NCI-H2227 (cell line): Measurements from ENCODE around the gene RALB.
"Not testable (repeated sequence)": the region's sequence is repeated elsewhere in the genome, so short reads cannot be mapped to it uniquely, and the experiment has no call there.

Experiments used
- DNase-seq: peaks from one replicate; lab custom pipeline; 2025; ENCODE audit not compliant: unreplicated experiment; lab: John Stamatoyannopoulos, UW

The RALB gene

DNA sequence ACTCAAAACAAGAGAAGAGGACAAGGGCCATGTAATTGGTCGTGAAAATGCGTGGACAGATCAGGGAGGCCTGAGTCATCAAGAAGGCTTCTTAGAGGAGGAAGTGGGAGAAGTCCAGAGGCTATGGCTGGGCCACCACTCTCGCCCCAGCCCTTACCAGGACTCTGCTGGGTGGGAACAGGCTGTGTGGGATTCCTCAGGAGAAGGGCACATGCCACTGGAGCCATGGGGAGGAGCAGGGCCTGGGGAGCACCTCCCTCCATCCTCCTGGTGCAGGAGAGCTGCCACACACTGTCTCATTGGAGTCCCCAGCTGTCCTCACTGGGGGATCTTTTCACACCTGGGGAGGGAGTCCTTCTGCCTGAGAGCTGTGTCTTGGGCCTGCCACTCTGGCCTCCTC lies 9.4 kb upstream of the RALB start:
- no peak for DNase-seq

DNA sequence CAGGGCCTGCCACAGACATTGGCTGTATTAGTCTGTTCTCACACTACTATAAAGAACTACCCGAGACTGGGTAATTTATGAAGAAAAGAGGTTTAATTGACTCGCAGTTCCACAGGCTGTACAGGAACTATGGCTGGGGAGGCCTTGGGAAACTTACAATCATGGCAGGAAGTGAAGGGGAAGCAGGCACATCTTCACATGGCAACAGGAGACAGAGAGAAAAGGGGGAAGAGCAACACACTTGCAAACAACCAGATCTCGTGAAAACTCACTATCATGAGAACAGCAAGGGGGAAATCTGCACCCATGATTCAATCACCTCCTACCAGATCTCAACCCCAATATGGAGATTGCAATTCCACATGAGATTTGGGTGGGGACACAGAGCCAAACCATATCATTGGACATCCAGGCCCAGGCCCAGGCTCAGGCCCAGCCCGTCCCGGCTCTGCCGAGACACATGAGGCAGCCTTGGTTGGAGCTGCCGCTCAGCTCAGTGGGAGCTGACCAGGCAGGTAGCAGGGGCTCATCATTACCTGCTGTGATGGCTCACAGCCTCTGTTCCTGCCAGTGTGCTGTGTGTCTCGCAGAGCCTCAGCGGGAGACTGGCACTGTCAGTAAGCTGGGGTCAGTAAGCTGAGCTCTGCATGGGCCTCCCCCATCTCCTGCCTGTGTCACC lies 8.6 kb upstream of the RALB start:
- no peak for DNase-seq

DNA sequence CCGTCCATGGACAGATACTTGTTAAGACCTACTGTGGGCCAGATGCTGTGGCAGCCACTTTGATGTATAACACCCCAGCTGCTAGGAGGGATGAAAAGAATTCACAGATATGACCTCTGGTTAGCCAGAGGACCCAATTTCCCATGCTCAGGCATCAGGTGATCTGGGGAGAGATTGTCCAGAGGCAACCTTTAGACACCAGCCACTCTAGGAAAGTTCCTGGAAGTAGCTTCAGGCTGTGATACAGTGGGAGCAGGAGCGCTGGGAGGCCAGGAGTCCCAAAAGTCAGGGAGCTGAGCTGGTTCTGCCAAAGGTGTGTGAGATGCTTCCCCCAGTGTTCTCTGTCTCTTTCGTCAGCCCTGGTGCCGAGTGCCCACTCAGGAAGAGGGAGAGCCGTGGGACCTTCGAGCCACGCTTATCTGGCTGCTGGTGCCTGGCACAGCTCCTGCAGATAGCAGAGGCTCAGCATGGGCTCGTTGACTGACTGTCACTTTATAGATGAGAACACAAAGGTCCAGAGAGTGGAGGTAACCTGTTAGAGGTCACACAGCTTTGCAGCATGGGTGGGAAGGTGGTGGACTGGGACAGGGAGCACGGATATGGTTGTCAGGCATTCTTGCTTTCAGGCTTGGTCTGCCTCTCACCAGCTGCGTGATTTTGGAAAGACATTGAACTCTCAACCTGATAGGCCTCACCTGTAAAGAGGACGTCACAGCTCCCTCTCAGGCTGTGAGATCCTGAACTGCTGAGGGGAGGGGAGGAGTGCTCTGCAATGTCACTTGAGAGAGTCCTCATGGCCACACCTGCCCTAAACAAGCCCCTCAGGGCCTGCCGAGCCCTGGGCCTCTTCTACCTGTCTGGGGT lies 7.8 kb upstream of the RALB start:
- no peak for DNase-seq

DNA sequence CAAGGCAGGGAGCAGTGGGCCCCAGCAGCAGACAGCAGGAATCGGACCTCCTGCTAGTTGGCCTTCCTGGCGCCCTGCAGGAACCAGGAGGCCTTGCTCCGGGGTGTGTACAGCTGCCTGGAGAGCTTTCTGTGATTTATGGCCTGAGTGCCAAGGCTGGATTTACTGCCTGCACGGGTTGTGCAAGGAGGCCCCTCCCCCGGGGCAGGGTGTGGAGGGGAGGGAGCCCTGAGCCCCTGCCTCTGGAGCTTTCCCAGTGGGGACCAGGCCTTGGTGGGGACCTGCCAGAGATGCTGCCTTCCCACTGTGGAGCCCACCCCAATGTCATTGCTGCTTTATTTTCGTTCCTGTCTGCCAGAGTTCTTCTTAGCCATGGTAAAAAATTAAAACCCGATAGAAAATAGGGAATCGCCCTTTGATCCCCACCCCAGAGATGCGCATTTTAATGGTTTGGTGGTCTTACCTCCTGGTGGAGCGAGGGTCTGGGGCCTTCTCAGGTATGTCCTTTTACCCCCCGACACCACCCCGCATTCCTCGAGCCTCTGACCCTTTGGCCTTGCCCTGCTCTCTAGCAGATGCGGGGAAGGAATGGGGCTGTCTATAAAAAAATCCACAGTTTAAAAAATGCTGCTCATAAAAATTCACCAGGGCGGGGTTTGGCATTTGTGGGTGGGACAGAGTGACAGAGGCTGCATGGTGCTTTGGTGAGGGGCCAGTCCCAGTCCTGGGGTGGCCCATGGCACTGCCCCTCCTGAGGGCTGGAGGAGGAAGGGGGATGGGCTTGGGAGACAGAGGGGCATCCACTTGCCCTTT lies 6.9 kb upstream of the RALB start:
- peak; percentile 50 for DNase-seq

DNA sequence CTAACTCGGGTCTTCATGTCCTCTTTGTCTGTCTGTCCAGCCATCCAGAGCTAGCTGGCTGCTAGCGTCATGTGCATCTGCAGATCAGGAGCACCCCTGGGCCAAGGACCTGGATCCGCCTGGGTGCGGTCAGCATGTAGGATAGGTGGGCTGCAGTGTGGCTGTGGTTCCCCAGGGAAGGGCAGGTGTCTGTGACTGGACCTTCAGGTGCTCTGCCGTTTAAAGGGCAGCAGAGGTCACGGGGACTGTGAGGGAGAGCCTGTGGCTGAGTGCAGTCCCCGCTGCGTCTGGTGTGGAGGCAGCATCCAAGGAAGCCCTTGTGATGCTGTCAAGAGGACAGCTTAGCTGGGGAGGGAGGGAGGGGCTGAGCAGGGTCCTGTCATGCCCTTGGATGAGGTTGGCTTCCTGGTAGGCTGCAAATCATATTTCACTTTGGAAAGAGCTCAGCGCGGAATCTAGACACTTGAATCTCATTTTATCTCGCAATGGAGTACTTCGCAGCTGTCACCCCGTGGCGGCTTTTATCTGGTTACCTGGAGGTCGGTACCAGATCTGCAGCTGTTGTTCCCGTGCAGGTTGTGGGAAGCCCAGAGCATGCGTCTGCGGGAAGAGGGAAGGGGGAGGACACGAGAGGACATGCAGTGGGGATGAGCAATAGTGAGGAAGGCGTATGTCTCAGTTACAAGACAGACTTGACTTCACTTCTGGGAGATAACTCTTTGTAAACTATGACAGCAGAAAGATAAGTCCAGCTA lies 5.9 kb upstream of the RALB start:
- peak; percentile 57 for DNase-seq

DNA sequence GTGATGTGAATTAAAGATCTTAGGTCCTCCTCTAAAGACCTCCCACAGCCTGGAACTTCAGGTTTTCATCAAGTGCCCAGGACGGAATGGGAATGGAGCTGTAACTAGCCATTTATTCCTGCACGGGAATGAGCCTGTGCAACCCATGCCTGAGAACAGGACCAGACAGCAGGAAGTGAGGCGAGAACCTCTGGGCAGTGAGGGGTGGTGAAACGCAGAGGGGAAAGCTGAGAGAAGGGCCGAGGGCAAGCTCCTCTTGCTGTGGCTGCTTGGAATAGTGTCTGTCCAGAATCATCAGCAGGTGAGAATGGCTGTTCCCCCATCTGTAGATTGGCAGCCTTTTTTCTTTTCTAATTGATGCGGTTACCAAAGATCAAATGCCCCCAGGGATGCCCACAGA lies 4.8 kb upstream of the RALB start:
- DNase-seq: no peak

DNA sequence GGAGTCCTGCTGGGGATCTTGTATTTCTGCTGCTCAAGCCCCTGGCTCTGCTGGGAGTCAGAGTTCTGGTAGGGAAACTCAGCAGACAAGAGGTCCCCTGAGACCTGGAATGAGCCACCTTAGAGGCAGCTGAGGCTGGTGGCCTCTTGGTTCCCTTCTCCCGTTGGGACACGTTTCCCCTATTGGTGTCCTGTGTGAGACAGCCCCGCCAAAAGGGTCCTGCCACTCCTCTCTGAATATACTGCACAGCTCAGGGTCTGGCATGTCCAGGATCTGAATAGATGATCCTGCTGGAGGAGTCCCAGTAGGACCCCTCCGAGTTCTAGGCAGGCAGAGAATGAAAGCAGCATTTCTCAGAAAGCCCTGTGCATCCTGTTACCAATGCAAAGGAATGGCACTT lies 2.0 kb upstream of the RALB start:
- DNase-seq: no peak

DNA sequence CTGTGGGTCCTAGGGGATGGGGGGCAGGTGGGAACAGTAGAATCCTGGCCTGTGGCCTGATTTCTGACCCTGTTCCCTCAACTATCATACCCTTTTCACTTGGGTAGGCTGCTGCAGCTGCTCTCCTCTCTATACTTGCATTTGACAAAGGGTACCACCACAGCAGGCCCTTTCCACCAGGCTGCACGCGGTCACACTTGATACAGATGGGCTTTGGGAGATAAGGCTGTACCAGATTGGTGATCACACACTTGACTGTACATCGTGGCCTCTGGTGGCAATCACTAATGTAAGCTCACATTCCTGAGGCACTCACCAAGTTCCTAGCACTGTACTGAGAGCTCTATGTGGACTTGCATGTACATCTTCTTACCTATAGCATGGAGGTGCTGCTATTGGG lies 1.6 kb upstream of the RALB start:
- DNase-seq: no peak

DNA sequence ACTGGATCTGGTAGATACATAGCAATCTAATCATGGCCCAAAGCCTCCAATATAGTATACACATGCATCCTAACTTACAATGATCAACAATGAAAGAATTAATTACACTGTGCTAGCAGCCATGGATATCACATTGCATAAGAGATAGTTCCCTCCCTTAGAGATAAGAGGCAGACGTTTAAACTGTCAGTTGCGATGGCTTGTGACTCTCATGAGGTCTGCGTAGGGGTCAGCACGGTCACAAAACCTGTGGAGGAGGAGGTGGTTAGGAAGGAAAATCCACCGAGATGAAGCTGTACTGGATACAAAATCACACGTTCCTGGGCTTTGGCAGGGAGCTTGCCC lies 800 bp upstream of the RALB start:
- DNase-seq: no peak

DNA sequence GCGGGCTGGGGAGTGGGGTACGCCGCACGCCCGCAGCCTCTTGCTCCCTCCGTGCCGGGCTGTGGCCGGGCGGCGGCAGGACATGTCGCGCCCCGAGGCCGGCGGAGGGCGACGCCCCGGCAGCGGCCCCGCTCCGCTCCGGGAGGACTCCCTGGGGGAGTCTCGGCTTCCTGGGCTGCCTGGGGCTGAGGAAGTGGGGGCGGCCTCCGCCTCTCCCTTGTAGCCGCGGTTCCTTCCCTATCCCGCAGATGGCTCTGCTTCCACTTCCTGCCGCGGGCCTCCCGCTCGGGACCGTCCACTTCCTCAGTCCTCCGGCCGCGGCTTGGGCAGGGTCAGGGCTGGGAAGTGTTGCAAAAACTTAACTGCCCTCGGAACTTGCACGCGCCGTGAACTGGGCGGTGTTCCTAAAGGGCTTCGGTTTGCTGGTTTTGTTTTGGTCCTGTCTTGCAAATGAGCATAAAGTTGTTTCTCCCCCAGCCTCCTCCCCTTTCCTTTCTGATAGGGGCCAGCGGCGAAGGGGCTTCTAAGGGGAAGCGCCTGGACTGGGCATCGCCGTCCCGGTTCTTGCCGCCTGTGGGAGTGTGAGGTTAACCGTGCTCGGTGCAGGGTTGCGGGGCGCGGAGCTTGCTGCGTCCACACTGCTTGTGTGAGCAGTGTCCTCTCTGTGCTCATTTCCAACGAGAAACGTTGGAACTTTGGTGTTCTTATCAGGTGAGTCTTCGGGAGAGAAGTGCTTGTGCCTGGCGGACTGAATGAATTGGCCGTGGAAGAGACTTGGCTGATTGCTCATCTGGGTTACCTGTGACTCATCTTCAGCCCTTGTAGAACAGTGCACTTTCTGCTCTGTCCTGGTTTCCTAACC lies 600 bp downstream of the RALB start:
- peak; percentile 78 for DNase-seq

DNA sequence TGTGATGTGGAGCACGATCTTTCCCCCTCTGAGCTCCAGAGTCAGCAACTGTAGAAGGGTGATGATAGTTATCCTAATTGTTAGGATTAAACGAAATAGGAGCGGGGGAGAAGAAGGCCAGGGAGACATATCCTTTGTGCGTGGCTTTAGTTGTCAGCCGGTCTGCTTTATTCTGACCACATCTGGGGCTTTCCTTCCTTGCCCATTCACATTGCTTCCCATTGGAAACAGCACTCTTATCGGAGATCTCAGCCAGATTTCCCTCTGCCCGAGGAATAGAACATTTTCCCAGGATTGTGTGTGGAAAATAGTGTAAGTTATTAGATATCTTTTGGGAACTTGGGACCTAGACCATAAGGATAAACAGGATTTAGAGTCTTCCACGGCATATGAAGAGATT lies 1.5 kb downstream of the RALB start:
- no peak for DNase-seq

DNA sequence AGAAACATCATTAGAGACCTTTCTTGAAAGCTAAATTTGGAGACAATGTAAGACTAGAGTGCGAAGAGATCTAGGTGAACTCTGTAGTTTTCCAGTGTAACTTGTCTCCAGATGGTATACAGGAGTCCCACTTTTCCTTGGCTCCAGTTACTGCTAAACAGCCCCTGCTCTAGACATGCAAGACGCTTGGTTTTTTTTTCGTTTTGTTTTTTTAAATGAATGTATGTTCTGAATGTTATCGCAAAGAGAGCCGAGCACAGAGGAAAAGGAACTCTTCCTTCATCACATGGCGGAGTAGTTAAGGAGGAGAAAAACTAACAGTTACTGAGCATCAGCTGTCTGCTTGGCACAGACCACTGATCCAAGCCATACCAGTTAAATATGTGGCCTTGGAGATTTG lies 2.4 kb downstream of the RALB start:
- no peak for DNase-seq

DNA sequence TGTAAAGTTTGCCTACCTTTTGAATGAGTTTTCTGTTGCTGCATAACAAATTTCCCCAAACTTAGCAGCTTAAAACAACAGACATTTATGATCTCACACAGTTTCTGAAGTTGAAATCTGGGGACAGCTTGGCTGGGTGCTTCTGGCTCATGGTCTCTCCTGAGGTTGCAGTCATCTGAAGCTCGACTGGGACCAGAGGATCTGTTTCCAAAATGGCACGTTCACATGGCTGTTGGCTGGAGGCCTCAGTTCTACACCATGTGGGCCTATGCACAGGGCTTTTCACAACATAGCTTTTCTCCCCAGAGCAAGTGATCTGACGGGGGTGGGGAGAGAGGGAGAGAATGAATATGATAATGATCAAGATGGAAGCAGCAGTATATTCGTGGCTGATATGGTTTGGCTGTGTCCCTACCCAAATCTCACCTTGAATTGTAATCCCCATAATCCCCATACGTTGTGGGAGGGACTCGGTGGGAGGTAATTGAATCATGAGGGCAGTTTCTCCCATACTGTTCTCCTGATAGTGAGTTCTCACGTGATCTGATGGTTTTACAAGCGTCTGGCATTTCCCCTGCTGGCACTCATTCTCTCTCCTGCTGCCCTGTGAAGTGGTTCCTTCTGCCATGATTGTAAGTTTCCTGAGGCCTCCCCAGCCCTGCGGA lies 3.5 kb downstream of the RALB start:
- no peak for DNase-seq

DNA sequence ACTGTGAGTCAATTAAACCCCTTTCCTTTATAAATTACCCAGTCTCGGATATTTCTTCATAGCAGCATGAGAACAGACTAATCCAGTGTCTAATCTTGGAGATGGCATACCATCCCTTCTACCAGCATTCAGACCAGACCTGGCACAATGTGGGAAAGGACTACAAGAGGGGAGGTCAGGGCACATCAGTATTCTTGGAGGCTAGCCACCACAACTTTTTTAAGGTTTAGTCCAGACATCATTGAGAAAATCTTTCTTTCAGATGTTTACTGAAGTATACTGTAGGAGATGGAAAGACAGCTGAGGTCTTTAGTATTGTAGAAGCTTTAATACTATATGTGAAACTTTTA lies 4.0 kb downstream of the RALB start:
- DNase-seq: no peak

DNA sequence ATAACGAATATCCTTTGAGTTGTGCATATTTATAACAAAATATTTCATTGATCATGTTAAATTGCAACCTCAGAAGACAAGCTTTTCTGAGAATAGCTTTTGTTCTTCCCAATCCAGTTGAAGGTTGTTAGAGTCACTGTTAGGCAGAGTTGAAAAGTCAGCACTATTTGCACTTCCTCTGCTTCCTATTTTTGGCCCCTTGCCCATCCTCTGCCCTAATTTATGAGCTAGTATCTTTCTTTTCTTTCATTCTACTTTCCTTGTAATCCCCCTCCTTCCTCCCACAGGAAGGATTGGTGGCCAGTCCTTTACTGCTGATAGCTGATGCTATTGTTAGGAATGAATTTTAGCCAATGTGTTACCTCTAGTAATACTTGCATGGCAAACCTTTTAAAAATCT lies 4.9 kb downstream of the RALB start:
- DNase-seq: no peak

DNA sequence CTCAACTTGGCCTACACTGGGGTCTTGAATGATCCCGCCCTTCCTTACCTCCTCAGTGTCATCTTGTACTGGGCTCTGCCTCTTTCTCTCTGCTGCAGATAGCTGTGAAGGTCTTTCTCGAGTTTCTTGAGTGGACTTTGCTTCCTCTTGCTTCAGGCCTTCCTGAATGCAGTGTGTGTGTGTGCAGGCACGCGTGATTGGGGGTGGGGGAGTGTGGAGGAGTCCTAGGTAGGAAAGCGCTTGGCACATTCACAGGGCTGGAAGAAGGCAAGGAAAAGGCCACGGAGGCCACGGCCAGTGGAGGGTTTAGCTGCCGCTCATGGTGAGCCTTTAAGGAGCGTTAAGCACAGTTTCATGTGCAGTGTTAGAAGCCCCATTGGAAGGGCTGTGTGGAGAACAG lies 5.5 kb downstream of the RALB start:
- no peak for DNase-seq

DNA sequence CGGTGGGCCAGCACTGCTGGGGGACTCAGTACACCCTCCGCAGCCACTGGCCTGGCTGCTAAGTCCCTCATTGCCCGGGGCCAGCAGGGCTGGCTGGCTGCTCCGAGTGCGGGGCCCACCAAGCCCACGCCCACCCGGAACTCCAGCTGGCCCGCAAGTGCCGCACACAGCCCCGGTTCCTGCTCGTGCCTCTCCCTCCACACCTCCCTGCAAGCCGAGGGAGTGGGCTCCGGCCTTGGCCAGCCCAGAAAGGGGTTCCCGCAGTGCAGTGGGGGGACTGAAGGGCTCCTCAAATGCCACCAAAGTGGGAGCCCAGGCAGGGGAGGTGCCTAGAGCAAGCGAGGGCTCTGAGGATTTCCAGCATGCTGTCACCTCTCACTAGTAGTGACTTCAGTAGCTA lies 7.3 kb downstream of the RALB start:
- not testable (repeated sequence) for DNase-seq

DNA sequence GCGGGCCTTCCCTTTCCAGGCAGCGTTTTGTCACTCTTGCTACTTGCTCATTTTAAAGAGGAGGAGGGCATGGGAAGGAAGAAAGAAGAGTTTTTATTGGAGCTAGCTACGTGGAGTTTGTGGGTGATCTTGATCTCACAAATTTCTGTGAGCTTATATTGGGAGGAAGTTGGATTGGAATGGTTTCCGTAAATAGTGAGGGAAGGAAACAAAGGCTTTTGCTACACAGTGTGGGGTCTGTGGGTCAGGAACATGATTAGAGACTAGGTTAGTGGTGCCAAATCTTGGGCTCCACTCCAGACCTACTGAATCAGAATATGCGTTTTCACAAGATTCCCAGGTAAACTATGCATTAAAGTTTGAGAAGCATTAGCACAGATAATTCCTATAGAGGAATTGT lies 8.1 kb downstream of the RALB start:
- no peak for DNase-seq

DNA sequence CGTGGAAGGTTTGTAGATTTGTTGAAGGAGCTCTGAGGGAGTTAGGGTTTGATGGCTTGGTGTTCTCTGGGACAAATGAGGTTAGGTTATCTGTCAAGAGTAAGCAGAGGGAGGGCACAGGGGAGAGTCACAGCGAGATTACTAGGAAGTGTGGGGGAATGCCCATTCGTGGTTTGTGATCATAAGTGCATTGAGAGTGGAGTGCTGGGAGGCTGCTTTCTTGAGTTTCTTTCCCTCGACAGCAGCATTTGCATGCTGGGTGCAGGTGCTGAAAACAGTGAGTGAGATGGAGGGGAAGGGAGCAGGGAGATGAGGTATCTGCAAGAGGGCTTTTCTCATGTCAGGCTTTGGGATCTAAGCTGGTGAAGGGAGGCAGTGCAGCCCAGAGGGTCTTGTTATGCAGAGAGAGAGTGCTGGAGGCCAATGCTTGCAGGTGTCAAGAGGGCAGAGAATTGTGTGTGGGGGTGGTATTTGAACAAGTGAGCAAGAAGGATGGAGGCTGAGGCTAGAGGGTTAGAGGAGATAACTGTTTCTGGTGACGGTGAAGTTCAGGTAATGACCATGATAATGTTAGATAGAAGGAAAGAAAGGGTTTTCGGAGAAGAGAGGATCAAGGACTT lies 8.8 kb downstream of the RALB start:
- DNase-seq: no peak
